ENCODE measurements around the gene PHC1. TPM values are rescaled to one million over a fixed set of nuclear protein-coding genes. Genes with fewer than 3 reads are reported as not detected.

The PHC1 gene
- total and polyA plus RNA-seq, 8 donors: 4.3 to 176 (median 18.5) TPM

DNA sequence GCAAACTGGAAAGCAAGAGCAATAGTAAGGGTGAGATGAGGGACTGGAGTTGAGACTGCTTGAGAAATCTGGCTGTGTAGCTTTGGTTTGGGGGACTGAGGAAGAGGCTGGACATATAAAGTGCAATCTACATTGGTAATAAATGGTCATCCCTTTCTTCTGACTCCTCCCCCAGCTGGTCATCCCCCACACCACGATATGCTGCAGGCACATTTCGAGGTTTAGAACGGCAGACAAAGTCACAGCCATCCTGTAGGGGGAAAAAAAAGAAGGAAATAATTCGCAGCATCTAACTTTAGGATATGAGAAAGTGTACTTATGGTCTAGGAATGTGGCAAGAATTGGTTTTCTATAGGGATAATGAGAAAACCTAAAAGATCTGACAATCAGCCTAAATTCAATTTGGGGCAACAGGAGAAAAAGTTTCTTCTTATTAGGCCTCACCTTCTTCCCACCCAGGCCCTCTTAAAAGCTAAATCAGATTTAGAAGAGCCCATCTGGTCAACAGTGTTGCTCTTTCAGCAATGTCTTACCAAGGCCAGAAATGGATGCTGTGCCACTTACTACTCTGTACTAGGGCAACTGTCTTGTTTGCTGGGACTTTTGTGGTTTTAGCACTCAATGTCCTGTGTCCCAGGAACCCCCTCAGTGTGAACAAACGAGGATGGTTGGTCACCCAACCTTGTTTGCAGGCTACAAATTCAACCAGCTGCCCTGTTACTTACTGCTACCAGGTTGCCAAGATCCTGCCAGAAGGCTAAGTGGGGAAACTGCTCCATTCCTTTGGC lies 27.6 kb downstream of the PHC1 start:
- 74 to 84% (median 76%) methylated on average over 5 of the region's 5 CpGs for WGBS, 5 donors
- Histone ChIP-seq H3K27ac (no peak overlapping the region), H3K9me3 (no peaks in the 10 kb centered on the region), H3K27me3 (no peaks in the 10 kb centered on the region), H3K4me1 (peaks cover 0 to 9% (median 5%) of the 10 kb centered on the region in 4 donors), H3K4me3 (no peak overlapping the region), H3K36me3 (peaks cover 42 to 78% (median 76%) of the 10 kb centered on the region in 4 donors)
- no peak for TF ChIP-seq EP300 (IDR thresholded peaks at IDR 0.05)
- TF ChIP-seq, protein P1, sequence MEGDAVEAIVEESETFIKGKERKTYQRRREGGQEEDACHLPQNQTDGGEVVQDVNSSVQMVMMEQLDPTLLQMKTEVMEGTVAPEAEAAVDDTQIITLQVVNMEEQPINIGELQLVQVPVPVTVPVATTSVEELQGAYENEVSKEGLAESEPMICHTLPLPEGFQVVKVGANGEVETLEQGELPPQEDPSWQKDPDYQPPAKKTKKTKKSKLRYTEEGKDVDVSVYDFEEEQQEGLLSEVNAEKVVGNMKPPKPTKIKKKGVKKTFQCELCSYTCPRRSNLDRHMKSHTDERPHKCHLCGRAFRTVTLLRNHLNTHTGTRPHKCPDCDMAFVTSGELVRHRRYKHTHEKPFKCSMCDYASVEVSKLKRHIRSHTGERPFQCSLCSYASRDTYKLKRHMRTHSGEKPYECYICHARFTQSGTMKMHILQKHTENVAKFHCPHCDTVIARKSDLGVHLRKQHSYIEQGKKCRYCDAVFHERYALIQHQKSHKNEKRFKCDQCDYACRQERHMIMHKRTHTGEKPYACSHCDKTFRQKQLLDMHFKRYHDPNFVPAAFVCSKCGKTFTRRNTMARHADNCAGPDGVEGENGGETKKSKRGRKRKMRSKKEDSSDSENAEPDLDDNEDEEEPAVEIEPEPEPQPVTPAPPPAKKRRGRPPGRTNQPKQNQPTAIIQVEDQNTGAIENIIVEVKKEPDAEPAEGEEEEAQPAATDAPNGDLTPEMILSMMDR (IDR thresholded peaks at IDR 0.05): no peak
- DNase-seq: no peak
- intact Hi-C loops (cut with DNase I; ENCODE audit: low total_unique reads): no loop called here

DNA sequence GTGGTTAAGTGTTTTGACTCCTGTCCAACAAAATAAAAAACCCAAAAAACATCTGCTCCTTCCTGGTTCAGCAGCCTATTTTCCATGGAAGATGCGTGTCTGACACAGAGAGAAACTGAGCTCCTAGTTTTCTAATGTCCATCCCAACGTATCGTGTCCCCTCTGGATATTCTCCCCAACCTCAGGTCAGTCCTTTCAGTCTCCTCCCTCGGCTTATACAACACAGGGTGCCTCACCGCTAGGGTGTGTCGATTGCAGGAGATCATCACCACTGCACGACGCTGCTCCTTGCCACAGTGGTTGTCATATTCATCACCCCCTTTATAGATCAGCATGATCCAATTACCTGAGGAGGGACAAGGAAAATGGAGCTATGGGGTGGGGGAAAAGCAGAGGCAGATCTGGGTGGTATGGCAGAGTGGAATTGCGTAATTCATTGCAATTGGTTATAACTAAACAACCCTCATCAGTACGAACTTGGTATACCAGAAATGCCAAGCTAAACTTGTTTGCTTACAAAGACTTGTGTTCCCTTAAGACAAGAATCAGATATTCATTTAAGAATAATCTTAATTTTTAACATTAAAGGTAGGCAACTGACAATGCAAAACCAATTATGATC lies 29.4 kb downstream of the PHC1 start:
- TF ChIP-seq EP300 (IDR thresholded peaks at IDR 0.05) (no peak), POLR2A (IDR thresholded peaks at IDR 0.05) (no peak), POLR2AphosphoS5 (IDR thresholded peaks at IDR 0.05) (no peak)
- TF ChIP-seq, protein P1 (IDR thresholded peaks at IDR 0.05): no peak
- Histone ChIP-seq H3K27ac (no peak overlapping the region), H3K4me1 (peaks cover 8 to 27% (median 20%) of the 10 kb centered on the region in 4 donors), H3K9me3 (no peaks in the 10 kb centered on the region), H3K27me3 (no peaks in the 10 kb centered on the region), H3K36me3 (peaks cover 34 to 60% (median 58%) of the 10 kb centered on the region in 4 donors), H3K4me3 (no peak overlapping the region)
- DNase-seq: no peak
- WGBS, 5 donors: 89 to 94% (median 92%) methylated on average over 10 of the region's 10 CpGs
- intact Hi-C loops (cut with DNase I; ENCODE audit: low total_unique reads): no loop called here

DNA sequence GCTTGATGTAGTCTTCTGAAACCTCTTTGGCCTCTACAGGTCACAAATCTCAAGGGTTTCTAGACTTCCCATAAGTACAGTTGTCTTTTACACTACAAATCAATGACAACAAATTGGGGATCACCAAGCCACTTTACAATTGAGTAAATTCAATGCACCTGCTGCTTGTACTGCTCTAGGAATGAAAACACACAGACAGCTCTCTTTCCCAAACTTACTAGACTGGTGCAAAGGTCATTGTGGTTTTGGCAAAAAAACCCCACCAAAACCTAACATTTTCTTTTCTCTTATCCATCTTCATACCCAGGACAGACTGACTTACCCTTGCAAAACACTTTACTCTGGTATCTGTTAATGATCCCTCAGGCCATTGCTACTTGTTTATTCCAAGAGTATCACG lies 32.4 kb downstream of the PHC1 start:
- H3K4me1 ChIP-seq: peaks cover 13 to 43% (median 35%) of the 10 kb centered on the region in 4 donors
- peaks cover 28 to 48% (median 46%) of the 10 kb centered on the region in 4 donors for H3K36me3 ChIP-seq
- H3K4me3 ChIP-seq: no peak overlapping the region
- intact Hi-C loops (cut with DNase I; ENCODE audit: low total_unique reads): loop anchor here (5.0 kb wide), 1 partner anchor 96 kb away; no protein-coding TSS in a partner anchor
- no peaks in the 10 kb centered on the region for H3K9me3 ChIP-seq
- H3K27ac ChIP-seq: no peak overlapping the region
- no peaks in the 10 kb centered on the region for H3K27me3 ChIP-seq
- DNase-seq: no peak
- no peak for TF ChIP-seq POLR2AphosphoS5 (IDR thresholded peaks at IDR 0.05)
- TF ChIP-seq, protein P1 (IDR thresholded peaks at IDR 0.05): no peak
- 57 to 85% (median 79%) methylated on average over 1 of the region's 1 CpG for WGBS, 5 donors

DNA sequence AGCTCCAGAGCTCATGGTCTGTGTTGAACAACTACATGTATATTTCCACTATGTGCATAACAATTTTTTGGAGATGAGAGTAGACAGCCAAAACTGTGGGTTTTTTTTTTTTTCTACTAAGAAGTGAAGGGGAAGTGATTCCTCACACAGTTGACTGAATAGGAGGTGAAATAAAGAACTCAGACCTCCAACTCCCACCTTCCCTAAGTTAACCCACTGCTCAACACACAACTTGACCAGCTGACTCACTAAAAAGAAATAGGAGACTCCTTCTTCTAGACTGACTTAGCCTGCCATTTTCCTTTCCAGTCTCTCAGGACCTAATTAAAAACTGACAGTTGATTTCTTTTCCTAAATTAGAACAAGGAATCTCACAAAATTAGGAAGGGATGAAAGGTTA lies 33.4 kb downstream of the PHC1 start:
- Histone ChIP-seq H3K4me3 (peak overlapping the region in 1 of 4 donors; percentile 84), H3K9me3 (no peaks in the 10 kb centered on the region), H3K36me3 (peaks cover 18 to 38% (median 36%) of the 10 kb centered on the region in 4 donors), H3K4me1 (peaks cover 13 to 43% (median 35%) of the 10 kb centered on the region in 4 donors), H3K27ac (no peak overlapping the region), H3K27me3 (no peaks in the 10 kb centered on the region)
- no peak for TF ChIP-seq POLR2AphosphoS5 (IDR thresholded peaks at IDR 0.05)
- TF ChIP-seq, protein P1 (IDR thresholded peaks at IDR 0.05): no peak
- TF ChIP-seq EP300 (IDR thresholded peaks at IDR 0.05): no peak
- TF ChIP-seq POLR2A (IDR thresholded peaks at IDR 0.05): no peak
- DNase-seq: no peak
- intact Hi-C loops (cut with DNase I; ENCODE audit: low total_unique reads): loop anchor here (5.0 kb wide), 1 partner anchor 95 kb away; no protein-coding TSS in a partner anchor
